GM21360 (cell line): ENCODE results near the gene PKD1.

ENCODE experiments used
- ATAC-seq: cut with Tn5 transposase; IDR thresholded peaks from one replicate; pipeline ENCODE4 v1.9.1; 2021; ENCODE audit warnings: mild to moderate bottlenecking, moderate library complexity; ENCODE audit not compliant: unreplicated experiment

Gene PKD1

GRCh38 chr16:2090777-2091546 is 44.7 kb downstream of the PKD1 start:
- no peak for ATAC-seq

- no peak for ATAC-seq
Measured at GRCh38 chr16:2090481-2090776, 45.3 kb downstream of the PKD1 start.

DNA sequence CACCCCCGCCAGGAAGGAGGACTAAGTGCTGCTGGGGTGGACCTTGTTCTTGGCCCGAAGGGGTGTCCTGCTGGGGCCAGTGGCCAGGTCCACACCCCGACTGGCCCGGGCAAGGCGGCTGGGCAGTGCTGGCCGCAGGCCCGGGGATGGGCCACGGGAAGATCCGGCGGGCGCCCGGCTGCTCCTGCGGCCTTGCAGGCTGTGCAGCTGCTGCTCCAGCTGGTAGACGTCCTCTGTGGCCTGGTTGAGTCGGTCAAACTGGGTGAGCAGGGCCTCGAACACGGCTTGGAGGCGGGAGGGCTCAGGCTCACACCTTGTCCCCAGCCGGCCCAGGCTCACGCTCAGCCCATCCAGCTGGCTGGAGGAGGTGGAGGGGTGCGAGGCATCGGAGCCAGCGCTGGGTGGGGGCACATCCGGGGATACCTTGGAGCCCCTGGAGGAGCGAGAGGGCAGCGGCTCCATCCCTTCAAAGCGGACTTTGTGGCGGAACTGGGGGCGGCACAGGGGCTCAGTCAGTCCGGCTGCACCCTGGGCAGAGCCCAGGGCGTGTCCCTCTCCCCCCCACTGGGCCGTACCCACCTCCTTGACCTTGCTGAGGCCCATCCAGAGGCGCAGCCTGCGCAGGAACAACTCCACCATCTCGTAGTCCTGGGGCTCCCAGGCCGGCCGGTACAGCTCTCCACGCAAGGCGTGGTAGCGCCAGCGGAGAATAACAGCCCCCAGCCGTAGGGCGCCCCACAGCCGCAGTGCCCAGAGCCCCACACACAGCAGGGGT is 45.8 kb downstream of the PKD1 start:
- no peak for ATAC-seq

DNA sequence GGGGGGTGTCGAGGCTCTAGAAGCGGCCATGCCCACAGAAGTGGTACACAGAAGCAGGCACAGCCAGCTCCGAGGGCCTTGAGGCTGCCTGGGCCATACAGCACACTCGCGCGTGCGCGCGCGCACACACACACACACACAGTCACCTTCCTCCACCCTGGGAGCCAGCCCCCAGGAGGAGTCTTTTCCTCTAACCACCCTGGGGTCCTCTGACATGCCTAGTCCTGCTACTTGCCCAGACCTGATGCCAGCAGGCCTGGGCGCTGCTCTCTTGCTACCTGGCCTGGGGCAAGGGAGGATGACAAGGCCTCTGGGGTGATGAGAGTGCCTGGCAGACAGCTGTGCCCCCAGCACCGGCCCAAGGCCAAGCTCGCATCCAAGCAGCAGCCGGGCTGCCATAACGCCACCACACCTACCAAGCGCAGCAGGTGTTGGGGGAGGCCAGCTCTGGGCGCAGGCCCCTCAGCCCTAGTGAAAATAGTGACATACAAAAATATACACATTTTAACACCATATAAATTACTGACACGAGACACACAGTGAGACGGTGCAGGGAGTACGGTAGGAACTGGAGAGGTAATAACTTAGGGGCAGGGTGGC is 46.8 kb downstream of the PKD1 start:
- no peak for ATAC-seq

- no peak for ATAC-seq
Measured at GRCh38 chr16:2087748-2088631, 47.7 kb downstream of the PKD1 start.

GRCh38 chr16:2086812-2087747 is 48.6 kb downstream of the PKD1 start:
- no peak for ATAC-seq

GRCh38 chr16:2086106-2086742 is 49.5 kb downstream of the PKD1 start:
- no peak for ATAC-seq

GRCh38 chr16:2085669-2086068 is 50.0 kb downstream of the PKD1 start:
- no peak for ATAC-seq

GRCh38 chr16:2084895-2085625 is 50.6 kb downstream of the PKD1 start:
- no peak for ATAC-seq

- no peak for ATAC-seq
Measured at GRCh38 chr16:2083876-2084780, 51.6 kb downstream of the PKD1 start.

DNA sequence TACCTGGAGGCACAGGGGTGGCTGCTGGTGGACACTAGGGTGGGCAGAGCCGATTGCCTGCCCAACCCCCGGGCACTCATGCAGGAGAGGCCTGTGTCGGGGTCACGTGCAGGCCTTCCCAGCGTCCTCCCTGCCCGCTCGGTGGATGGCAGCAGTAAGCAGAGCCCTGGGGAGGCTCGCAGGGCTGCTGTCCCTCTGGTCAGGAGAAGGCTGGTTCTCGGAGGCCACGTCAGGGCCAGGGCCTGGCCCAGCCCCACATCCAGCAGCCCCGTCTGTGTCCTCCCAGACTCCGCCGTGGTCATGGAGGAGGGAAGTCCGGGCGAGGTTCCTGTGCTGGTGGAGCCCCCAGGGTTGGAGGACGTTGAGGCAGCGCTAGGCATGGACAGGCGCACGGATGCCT is 52.3 kb downstream of the PKD1 start:
- ATAC-seq: no peak

GRCh38 chr16:2082983-2083364 is 52.7 kb downstream of the PKD1 start:
- ATAC-seq: no peak

- ATAC-seq: no peak
Measured at GRCh38 chr16:2082171-2082982, 53.3 kb downstream of the PKD1 start.

DNA sequence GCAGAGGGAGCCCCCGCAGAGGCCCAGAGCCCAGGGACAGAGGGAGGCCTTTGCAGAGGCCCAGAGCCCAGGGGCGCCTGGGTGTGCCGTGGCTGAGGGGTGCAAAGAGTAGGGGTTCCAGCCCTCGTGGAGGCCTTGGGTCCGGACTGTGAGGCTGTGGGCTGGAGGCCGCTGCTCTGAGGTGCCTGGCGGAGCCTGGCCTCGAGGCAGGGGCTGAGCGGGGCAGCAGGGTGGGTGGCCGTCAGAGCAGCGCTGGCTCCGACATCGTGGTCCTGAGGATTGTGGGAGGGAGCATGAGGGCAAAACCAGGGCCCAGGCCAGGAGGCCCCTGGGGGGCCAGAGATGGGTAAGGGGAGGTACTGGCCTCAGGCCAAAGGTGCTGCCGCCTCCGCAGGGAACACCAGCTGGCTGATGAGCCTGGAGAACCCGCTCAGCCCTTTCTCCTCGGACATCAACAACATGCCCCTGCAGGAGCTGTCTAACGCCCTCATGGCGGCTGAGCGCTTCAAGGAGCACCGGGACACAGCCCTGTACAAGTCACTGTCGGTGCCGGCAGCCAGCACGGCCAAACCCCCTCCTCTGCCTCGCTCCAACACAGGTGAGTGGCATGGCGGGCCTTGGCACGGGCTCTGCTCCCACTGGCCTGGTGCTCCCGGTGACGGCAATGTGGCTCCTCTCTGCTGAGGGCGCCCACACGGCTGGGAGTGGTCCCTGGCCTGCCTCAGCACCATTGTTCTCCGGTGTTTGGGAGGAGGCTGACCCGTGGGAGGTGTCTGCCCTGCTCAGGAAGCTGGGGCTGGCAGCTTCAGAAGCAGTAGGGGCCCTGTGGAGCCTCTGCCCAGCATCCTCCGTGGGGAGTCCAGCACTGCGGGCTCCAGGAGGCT is 54.3 kb downstream of the PKD1 start:
- ATAC-seq: no peak

DNA sequence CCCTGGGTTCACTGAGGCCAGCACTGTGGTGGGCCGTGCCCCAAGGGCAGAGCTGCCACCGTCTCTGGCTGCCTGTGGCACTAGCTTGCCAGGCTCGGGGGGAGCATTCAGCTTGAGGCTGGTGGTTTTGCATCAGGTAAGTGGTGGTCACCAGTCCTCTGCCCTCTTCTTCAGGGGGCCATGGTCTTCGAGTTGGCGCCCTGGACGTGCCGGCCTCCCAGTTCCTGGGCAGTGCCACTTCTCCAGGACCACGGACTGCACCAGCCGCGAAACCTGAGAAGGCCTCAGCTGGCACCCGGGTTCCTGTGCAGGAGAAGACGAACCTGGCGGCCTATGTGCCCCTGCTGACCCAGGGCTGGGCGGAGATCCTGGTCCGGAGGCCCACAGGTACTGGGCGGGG is 55.7 kb downstream of the PKD1 start:
- ATAC-seq: no peak

- ATAC-seq: no peak
Measured at GRCh38 chr16:2079311-2079800, 56.3 kb downstream of the PKD1 start.
